ENCODE results near the gene NFYA. TPM values are rescaled to one million over a fixed set of nuclear protein-coding genes. Genes with fewer than 3 reads are reported as not detected.
A peak's percentile ranks its signal among the peaks of the same experiment; 100 is the strongest.

The NFYA gene
- total RNA-seq, 1 experiment from 2014 or later: 43.0 TPM

DNA sequence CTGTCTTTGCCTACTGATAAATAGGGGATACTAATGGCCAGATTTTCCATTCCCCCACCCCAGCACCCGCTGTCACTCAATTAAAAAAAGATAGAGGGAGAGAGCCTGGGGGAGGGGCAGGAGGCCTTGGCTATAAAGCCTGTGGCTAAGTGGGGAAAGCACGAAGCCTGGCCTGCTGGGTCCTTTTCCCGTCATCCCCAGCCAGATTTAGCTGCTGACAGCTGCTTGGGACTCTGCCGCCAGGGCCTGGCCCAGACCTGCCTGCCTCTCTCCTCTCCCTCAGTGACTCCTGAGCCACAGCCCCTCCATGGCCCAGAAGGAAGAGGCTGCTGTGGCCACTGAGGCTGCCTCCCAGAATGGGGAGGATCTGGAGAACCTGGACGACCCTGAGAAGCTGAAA, 19.7 kb upstream of the NFYA start, which contains the start of gene APOBEC2:
Gene APOBEC2, plus strand, starts transcription at position 162 of the 400 bp plus-strand sequence. Its CDS starts 146 bp downstream, at position 308.
- Histone ChIP-seq H3T11ph (ENCODE audit: low read length) (no peak within 1 kb of the TSS), H3K4ac (ENCODE audit: low read depth, low read length) (no peak within 1 kb of the TSS), H3K23me2 (ENCODE audit: insufficient read length, low read depth, low read length, poor library complexity, severe bottlenecking) (no peaks in the 10 kb centered on the region), H2AFZ (ENCODE audit: low read length) (no peak within 1 kb of the TSS), H2BK20ac (ENCODE audit: low read depth, low read length, poor library complexity, severe bottlenecking) (no peak within 1 kb of the TSS), H3K4me1 (ENCODE audit: insufficient read depth, low read length) (peaks cover 7% of the 10 kb centered on the region; the same call in 1 of the 2 replicates), H3K56ac (ENCODE audit: insufficient read length, low read depth, low read length) (no peak within 1 kb of the TSS), H3K9me3 (ENCODE audit: control insufficient read depth, low read depth, low read length) (no peaks in the 10 kb centered on the region), H4K20me1 (ENCODE audit: control insufficient read depth, insufficient read depth, insufficient read length) (no peaks in the 10 kb centered on the region), H4K8ac (replicated peaks; ENCODE audit: insufficient read length, low read depth, low read length) (no peak within 1 kb of the TSS), H2BK5ac (ENCODE audit: insufficient read length, low read length) (no peak within 1 kb of the TSS), H2BK12ac (ENCODE audit: insufficient read length, low read depth, low read length) (no peak within 1 kb of the TSS), H3K27ac (ENCODE audit: insufficient read length, low read depth, low read length) (no peak within 1 kb of the TSS), H3K23ac (ENCODE audit: insufficient read length, low read depth, low read length) (no peak within 1 kb of the TSS), H2AK5ac (ENCODE audit: insufficient read length, low read length) (no peak within 1 kb of the TSS), H3K4me2 (ENCODE audit: insufficient read depth, insufficient read length, low read length) (no peak within 1 kb of the TSS), H3K14ac (ENCODE audit: insufficient read depth, low read length) (no peak within 1 kb of the TSS), H4K5ac (ENCODE audit: insufficient read length, low read depth, low read length) (no peak within 1 kb of the TSS), H3K79me2 (ENCODE audit: insufficient read depth, low read length) (no peaks in the 10 kb centered on the region), H3K18ac (ENCODE audit: insufficient read length, low read depth, low read length) (no peak within 1 kb of the TSS), H2BK15ac (ENCODE audit: low read depth, low read length) (no peak within 1 kb of the TSS), H3K27me3 (ENCODE audit: insufficient read depth, low read length) (no peaks in the 10 kb centered on the region), H3K79me1 (ENCODE audit: insufficient read depth, low read depth, low read length, poor library complexity, severe bottlenecking) (no peaks in the 10 kb centered on the region), H3K9ac (ENCODE audit: extremely low read depth, insufficient read length, low read length) (no peak within 1 kb of the TSS), H2BK120ac (ENCODE audit: low read depth, low read length, poor library complexity, severe bottlenecking) (no peak within 1 kb of the TSS), H4K91ac (ENCODE audit: insufficient read length, low read depth, low read length) (no peak within 1 kb of the TSS)
- TF ChIP-seq, protein P1, sequence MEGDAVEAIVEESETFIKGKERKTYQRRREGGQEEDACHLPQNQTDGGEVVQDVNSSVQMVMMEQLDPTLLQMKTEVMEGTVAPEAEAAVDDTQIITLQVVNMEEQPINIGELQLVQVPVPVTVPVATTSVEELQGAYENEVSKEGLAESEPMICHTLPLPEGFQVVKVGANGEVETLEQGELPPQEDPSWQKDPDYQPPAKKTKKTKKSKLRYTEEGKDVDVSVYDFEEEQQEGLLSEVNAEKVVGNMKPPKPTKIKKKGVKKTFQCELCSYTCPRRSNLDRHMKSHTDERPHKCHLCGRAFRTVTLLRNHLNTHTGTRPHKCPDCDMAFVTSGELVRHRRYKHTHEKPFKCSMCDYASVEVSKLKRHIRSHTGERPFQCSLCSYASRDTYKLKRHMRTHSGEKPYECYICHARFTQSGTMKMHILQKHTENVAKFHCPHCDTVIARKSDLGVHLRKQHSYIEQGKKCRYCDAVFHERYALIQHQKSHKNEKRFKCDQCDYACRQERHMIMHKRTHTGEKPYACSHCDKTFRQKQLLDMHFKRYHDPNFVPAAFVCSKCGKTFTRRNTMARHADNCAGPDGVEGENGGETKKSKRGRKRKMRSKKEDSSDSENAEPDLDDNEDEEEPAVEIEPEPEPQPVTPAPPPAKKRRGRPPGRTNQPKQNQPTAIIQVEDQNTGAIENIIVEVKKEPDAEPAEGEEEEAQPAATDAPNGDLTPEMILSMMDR (conservative IDR thresholded peaks at IDR 0.05): no peak
- Mint-ChIP-seq H3K4me1 (peaks cover 14 to 21% of the 10 kb centered on the region in 2 experiments), H3K4me3 (no peak within 1 kb of the TSS), H3K9me3 (no peaks in the 10 kb centered on the region), H3K36me3 (ENCODE audit: insufficient read depth in 1 of 3, low read depth in 3 of 3) (peaks cover 0 to 2% (median 0%) of the 10 kb centered on the region in 3 experiments; a peak in 1 of 7 replicates), H3K27ac (peak within 1 kb of the TSS in 1 of 3 experiments; percentile 60; a peak in 2 of 7 replicates), H3K27me3 (ENCODE audit: low read depth) (no peaks in the 10 kb centered on the region)
- WGBS (ENCODE audit: extremely low coverage, insufficient read length, low lambda C conversion rate): no CpG with 5 or more reads among the region's 5 CpGs
- DNase-seq: no peak

Measured in H9 (cell line).